Testis (tissue), 2 donors: Measurements from ENCODE around the gene FAM219B.

ENCODE experiments used
- CTCF ChIP-seq, 3 experiments: fragments of 450-650 bp in 2 of 3; fragments of 200-600 bp in 1 of 3; sonication (generic) in 1 of 3; IDR thresholded peaks; one replicate each; pipeline ENCODE4 v1.5.1; 2016 to 2019; ENCODE audit warnings: antibody characterized with exemption in 3 of 3, mild to moderate bottlenecking in 2 of 3, moderate library complexity in 1 of 3
- POLR2A ChIP-seq: fragments of 450-650 bp; IDR thresholded peaks from one replicate; pipeline ENCODE4 v1.6.1; 2017; ENCODE audit warnings: antibody characterized with exemption, mild to moderate bottlenecking, moderate library complexity

- TF ChIP-seq CTCF (IDR thresholded peaks at IDR 0.05) (no peak), POLR2A (no peak)
These were observed 6.4 kb upstream of the FAM219B start for GRCh38 chr15:74913041-74913440.
